ENCODE results near the gene OCLN.
"Not testable (repeated sequence)": the region's sequence is repeated elsewhere in the genome, so short reads cannot be mapped to it uniquely, and the experiment has no call there.

The OCLN gene

GRCh38 chr5:69492391-69492922 is at the start of gene OCLN:
OCLN (plus strand) TSS chr5:69492790; CDS start chr5:69504245, 11,455 bp downstream.
- peak in 1 of 3 donors; percentile 1 for DNase-seq (ENCODE audit: low read depth in 3 of 3)

- DNase-seq (ENCODE audit: low read depth in 3 of 3) = no peak
Measured at GRCh38 chr5:69444127-69444754, 48.3 kb upstream of the OCLN start.

GRCh38 chr5:69449511-69449910 is 43.1 kb upstream of the OCLN start:
- no peak for DNase-seq (ENCODE audit: low read depth in 3 of 3)

GRCh38 chr5:69450116-69450515 is 42.5 kb upstream of the OCLN start:
- DNase-seq (ENCODE audit: low read depth in 3 of 3) = no peak

GRCh38 chr5:69450527-69450926 is 42.1 kb upstream of the OCLN start:
- DNase-seq (ENCODE audit: low read depth in 3 of 3) = not testable (repeated sequence)

DNA sequence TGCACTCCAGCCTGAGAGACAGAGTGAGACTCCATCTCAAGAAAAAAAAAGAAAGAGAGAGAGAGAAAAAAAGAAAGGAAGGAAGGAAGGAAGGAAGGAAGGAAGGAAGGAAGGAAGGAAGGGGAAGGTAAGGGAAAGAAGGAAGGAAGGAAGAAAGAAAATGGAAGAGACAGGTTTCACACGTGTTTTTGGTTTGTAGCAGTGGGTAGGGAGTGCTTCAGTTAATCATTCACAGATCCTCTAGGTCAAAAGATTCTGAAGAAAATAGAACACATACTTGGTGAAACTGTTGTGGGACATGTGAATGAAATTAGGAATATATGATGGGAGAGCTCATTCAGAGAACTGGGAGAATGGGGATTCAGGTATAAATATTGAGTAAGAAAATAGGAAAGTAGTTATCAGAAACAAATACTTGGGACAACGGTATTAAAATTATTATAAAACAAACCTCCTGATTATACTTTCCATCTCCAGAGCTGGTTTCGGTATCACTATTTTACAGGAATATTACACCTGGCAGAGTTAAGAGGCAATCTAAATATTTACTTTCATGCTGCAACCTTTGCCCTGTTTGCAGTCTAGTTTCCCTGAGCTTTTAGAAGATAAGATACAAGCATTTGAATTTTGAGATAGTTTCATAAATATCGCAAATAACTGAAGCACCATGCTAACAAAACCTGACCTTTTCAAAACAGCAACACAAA is 40.5 kb upstream of the OCLN start:
- DNase-seq (ENCODE audit: low read depth in 3 of 3) = no peak

GRCh38 chr5:69453487-69453886 is 39.1 kb upstream of the OCLN start:
- not testable (repeated sequence) for DNase-seq (ENCODE audit: low read depth in 3 of 3)

GRCh38 chr5:69454460-69455249 is 37.9 kb upstream of the OCLN start:
- no peak for DNase-seq (ENCODE audit: low read depth in 3 of 3)

GRCh38 chr5:69455428-69455988 is 37.1 kb upstream of the OCLN start:
- DNase-seq (ENCODE audit: low read depth in 3 of 3) = not testable (repeated sequence)

DNA sequence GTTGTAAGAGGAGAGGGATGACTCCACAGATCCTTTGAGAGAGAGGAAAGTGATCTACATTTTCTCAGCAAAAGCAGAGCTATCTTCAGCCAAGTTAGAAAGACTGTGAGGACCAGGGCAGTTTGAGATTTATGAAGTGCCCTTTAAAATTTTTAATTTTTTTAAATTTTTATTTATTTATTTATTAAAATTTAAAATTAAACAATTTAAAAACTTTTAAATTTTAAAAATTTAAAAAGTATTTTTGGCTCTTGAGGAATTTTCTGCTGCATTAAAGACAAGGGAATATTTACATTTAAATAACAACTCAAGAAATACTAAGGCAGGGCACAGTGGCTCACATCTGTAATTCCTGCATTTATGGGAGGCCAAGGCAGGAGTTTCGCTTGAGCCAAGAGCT is 30.4 kb upstream of the OCLN start:
- DNase-seq (ENCODE audit: low read depth in 3 of 3) = no peak

DNA sequence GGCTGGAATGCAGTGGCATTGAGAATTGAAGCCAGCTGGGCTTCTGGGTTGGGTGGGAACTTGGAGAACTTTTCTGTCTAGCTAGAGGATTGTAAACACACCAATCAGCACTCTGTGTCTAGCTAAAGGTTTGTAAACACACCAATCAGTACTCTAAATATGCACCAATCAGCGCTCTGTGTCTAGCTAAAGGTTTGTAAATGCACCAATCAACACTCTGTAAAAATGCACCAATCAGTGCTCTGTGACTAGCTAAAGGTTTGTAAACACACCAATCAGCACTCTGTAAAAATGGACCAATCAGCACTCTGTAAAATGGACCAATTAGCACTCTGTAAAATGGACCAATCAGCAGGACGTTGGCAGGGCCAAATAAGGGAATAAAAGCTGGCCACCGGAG is 26.2 kb upstream of the OCLN start:
- not testable (repeated sequence) for DNase-seq (ENCODE audit: low read depth in 3 of 3)

DNA sequence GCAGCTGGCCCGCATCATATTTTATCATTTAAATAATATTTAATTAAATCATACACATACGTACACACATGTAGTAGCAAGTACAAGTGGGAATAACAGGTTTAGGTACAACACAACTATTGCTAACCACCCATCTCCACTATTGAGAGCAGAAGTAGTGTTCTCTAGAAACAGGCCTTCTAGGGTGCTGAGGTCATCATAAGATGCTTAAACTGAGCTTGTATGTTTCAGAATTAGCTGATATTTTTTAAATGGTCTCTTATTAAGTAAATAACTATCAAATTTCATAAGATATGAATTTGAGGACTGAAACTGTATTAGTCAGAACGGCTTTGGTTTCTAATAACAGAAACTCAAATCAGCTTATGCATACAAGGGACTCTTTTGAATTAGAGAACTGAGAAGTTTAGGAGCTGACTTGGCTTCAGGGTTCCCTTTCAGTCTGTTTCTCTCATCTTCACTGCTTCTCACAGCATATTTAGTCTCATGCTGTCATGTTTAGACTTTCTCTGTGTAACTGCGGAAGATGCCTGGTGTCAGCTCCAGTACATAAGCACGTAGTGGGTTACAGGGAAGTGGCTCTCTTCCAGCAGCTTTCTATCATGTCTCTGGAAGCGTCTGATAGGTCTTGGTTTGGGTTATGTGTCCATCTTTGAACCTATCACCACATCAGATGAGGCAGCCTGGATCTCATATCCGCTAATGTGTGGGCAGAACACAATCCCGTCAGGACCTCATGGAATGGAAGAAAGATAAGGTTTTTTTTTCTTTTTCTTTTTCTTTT is 25.0 kb upstream of the OCLN start:
- DNase-seq (ENCODE audit: low read depth in 3 of 3) = no peak

DNA sequence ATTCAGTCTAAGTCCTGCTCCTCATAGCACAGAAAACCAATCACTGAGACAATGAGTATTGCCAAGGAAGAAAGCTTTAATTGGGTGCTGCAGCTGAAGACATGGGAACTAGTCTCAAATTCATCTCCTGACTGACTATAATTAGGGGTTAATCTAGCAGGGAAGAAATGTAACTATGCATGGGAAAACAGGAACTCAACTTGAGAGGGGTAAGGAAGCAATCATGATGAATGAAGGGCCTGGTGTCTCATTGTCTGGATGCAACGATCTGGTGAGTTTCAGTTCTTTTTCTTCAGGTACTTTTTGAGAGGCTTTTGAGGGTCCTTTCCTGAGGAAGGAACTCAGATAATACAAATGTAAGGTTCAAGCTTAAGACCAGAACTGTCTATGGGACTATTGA is 24.0 kb upstream of the OCLN start:
- no peak for DNase-seq (ENCODE audit: low read depth in 3 of 3)

DNA sequence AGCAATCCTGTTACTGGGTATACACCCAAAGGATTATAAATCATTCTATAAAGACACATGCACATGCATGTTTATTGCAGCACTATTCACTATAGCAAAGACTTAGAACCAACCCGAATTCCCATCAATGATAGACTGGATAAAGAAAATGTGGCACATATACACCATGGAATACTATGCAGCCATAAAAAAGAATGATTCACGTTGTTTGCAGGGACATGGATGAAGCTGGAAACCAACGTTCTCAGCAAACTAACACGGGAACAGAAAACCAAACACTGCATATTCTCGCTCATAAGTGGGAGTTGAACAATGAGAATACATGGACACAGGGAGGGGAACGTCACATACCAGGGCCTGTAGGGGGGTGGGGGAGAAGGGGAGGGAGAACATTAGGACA is 21.1 kb upstream of the OCLN start:
- not testable (repeated sequence) for DNase-seq (ENCODE audit: low read depth in 3 of 3)

GRCh38 chr5:69472535-69473143 is 20.0 kb upstream of the OCLN start:
- DNase-seq (ENCODE audit: low read depth in 3 of 3) = not testable (repeated sequence)

GRCh38 chr5:69477170-69477569 is 15.4 kb upstream of the OCLN start:
- DNase-seq (ENCODE audit: low read depth in 3 of 3) = no peak

DNA sequence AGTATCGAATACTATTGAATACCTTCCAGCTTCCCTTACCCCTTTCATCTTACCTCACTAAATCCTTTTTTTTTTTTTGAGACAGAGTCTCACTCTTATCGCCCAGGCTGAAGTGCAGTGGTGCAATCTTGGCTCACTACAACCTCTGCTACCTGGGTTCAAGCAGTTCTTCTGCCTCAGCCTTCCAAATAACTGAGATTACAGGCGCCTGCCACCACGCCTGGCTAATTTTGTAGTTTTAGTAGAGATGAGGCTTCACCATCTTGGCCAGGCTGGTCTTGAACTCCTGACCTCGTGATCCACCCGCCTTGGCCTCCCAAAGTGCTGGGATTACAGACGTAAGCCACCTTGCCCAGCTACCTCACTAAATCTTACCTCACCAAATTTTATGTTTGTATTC is 14.3 kb upstream of the OCLN start:
- not testable (repeated sequence) for DNase-seq (ENCODE audit: low read depth in 3 of 3)

- no peak for DNase-seq (ENCODE audit: low read depth in 3 of 3)
Measured at GRCh38 chr5:69484891-69485290, 7.7 kb upstream of the OCLN start.

DNA sequence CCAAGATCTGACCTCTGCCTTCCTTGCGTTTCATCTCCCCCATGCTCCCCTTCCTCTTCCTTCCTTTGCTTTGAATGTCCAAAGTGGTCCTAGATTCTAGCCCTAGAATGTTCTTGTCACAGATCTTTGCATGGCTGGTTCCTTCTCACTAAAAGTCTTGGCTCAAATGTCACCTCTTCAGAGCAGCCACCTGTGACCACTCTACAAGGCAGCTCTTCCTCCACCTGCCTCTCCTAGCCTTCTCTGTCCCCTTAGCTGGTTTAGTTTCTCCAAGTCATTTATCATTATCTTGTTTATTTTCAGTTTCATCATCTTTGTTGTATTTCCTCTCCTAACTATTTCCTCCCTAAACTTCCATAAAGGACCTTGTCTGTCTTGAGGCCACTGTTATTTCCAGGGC is 7.1 kb upstream of the OCLN start:
- no peak for DNase-seq (ENCODE audit: low read depth in 3 of 3)

GRCh38 chr5:69489246-69489645 is 3.3 kb upstream of the OCLN start:
- DNase-seq (ENCODE audit: low read depth in 3 of 3) = no peak

GRCh38 chr5:69491027-69491426 is 1.6 kb upstream of the OCLN start:
- DNase-seq (ENCODE audit: low read depth in 3 of 3) = no peak

Data from stimulated activated CD4-positive, alpha-beta T cell treated with anti-CD3 and anti-CD28 coated beads, TNF-alpha, amount 100 ng/mL, for 48 hours (primary cell).